HG03103 (cell line): ENCODE results near the gene NFATC1.

ENCODE experiments used
- ATAC-seq: cut with Tn5 transposase; IDR thresholded peaks from one replicate; pipeline ENCODE4 v1.9.1; 2021; ENCODE audit warnings: low read depth; ENCODE audit not compliant: unreplicated experiment

NFATC1 gene

DNA sequence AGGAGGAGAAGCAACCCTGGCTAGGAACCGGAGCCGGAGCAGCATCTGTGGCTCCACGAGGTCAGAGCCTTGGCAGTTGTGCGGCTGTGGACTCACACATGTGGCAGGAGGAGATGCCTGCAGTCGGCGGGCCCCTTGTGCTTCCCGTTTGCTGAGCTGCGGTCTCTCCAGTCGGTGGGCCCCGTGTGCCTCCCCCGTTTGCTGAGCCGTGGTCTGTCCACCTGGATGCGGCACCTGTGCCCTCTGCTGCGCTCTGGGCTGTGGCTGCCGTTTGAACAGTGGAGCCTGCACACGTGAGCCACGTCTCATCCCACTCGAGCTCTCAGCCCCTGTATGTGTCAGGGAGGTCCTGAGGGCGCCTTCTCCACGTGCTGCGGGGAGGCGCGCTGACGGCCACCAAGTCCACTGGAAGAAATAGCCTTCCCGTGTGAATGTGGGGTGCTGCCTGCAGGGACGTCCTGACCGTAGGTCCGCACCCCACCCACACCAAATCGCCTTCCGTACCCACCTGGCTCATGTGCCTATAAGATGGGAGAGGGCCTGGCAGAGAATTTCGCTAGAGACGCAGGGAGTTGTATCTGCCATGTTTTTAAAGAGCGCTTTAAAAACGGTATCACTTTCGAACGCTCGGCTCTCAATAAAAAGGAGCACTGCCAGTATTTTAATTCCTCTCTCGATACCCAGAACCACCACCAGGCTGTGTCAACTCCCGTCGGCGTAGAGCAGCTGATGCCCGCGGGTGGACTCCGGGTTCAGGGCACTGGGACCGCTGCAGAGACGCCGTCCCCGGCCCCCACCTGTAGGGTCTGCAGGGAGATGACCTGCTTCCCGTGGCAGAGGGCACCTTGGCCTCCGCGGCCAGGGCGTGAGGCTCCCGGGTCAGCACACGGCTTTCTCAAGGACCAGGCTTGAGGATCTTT lies 117.0 kb downstream of the NFATC1 start:
- ATAC-seq: no peak

DNA sequence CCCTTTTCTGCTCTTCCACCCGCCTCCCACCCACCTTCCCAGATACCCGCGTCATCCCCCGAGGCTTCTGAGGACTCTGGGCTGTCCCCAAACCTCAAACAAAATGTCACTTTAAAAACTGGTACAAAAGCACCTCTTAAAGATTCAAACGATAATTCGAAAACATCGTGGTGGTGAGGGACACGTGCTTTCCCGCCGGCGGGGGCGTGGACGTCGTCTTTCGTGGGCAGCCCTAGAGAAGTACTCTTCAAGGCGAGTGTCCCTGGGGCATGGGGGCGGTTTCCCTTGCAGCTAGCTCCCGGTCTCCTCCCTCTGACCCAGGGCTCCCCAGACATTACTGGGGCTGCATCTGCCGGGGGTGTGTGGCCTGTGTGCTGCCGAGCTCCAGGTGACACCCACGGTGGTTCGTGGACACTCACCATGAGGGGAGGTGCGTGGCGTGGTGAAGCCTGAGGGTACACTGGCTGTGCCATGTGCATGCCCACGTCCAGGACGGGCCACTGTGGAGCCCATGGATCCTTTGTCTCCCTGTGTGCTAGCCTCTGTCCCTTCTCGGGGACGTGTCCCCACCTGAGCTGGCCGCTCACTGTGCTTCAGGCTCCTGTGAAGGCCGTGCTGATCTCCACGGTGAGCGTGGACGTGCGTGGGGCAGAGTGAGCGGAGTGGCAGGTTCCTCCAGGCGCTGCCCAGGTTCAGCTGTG lies 117.8 kb downstream of the NFATC1 start:
- ATAC-seq: no peak

DNA sequence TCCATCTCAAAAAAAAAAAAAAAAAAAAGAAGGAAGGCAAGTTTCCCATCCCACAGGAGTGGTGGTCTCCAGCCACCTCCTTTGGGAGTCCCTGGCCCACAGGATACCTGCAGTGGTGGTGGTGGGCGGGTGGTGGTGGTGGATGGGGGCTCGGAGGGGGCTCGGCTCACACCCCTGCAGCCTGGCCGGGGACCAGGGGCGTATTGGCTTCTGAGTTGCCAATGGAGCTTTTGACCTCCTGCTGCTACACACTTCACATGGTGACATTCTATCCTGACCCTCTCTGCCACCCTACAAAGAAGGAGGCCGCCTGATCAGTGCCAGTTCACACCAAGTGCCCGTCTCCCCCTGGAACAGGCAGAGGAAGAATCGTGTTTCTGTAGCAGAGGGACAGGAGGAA lies 119.6 kb downstream of the NFATC1 start:
- no peak for ATAC-seq

DNA sequence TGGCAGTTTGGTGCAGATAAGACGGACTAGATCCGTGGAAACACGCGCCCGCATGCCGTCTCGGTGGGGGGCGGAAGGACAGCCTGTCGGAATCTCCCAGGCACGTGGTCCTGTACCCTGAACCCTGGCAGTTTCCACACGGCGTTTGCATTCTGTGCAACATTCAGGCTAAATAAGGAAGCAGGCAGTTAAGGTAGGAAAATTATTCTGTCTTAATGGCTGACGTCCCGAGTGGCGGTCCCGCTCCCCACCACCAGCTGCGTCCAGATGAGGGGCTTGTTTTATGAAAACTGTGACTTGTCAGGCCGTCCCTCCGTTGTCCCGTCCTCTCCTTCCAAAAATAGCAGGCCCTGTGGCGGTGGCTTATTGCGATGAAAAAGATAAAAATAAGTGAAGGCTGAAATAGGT lies 120.2 kb downstream of the NFATC1 start:
- ATAC-seq: no peak

DNA sequence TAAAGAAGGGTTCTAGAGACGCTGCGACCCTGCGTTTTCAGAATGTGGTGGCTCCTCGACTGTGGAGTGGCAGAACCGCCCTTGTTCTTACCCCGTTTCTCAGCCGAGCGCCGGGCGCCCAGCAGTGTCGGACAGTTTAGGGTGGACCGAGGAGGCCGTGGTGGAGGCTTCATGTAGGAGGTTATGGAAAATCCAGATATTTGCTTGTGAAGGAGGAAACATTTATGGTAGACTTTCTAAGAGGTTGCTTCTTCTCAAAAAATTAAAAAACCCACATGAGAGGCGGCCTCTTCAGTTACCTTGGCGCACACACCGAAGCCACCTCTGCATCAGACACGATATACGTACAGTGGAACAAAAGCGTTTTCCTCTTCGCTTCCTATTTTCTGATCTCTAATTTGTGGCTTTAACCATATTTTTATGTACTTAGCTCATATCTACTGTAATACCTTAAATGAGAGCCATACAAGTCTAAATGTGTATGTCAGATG lies 120.8 kb downstream of the NFATC1 start:
- no peak for ATAC-seq

DNA sequence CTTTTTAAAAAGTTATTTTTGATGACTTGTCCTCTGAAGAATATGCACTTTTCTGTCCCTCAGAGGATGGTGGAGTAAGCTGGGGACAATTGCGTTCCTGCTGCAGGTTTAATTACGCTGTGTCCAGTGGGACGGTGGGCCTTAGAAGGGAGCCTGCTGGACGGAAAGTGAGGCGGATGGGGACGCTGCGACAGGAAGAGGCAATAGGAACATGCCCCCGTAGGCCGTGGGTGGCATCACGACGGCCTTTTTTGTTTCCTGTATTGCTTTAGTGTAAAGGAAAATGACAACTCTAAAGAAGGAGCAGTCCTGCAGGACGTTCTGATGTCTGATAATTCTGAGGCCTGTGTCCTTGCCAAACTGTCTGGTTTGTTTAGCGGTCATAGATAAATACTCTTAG lies 121.6 kb downstream of the NFATC1 start:
- ATAC-seq: no peak

DNA sequence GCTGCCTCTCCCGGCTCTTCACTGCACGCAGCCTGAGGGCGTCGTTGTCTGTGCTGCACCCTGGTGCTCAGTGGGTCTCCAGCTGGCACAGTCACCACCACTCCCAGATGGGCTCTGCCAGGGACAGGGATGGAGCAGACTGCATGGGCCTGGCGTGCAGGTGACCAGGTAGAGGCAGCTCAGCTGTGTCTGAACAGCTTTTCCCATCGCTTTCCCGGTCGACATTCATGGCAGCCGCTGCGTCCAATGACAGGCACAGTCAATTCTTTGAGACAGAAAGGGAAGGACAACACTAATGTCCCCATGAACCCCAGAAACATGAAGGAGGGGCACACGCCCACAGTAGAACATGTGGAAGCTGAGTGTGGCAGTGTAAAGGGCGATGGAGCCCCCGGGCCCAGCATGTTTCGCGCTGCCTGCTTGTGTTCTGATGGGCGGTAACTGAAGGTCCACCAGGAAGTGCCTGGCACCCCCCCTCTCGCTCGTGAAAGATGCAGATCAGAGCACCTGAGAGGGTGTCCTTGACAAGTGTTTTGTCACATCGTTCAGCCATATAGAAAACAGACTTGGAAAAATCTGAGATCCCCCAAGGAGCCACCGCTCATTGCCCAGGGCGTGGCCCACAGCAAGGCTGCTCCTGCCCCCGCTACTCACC lies 122.4 kb downstream of the NFATC1 start:
- no peak for ATAC-seq

DNA sequence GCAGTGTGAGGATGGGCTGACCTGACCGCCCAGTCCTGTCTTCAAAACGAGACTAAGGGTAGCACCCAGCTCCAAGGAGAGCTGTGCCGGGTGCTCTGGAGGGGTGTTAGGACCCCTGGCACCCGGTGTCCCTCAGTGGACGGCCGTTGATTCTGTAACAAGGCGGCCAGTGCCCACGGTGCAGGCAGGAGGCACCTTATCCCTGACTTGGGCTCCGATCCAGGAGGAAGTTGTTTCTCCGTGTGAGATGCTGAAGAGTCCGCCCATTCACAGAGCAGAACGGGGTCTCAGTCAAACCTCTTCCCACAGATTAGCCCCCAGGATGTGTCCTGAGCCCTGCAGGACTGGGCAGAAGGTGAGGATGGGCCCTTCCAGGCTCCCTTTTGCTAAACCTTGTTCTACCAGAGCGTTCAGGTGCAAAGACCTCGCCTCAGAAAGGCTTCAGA lies 123.0 kb downstream of the NFATC1 start:
- ATAC-seq: no peak

DNA sequence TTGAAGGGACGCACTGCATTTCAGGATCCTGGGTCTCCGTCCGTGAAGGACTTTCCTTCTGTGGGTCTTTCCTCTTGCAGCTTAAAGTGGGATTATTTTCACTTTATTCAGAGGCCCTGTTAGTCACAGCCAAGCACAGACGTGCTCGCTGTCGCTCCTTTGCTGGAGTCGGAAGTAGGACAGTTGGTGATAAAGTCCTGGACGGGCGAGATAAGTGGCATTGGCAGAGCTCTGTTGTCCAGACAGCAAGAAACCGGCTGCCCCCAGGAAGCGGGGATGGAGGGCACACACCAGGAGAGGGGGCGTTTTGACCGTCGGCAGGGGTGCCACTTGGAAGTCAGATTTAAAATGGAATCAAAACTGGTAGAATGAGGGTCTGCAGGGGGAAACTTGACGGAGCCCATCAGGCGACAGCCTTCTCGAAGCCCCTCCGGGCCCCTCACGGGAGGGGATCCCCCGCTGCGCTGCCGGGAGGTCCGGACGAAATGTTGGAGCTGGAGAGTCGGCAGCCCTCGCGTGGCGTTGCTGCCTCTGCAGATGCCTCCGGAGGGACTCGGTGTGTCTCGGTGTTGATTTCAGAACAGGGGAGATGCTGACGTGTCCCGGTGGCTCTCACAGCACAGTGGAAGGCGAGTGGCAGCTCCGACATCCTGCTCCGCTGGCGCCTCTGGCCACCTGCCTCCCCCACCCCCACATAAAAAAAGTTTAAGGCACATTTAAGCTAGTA lies 124.2 kb downstream of the NFATC1 start:
- no peak for ATAC-seq

DNA sequence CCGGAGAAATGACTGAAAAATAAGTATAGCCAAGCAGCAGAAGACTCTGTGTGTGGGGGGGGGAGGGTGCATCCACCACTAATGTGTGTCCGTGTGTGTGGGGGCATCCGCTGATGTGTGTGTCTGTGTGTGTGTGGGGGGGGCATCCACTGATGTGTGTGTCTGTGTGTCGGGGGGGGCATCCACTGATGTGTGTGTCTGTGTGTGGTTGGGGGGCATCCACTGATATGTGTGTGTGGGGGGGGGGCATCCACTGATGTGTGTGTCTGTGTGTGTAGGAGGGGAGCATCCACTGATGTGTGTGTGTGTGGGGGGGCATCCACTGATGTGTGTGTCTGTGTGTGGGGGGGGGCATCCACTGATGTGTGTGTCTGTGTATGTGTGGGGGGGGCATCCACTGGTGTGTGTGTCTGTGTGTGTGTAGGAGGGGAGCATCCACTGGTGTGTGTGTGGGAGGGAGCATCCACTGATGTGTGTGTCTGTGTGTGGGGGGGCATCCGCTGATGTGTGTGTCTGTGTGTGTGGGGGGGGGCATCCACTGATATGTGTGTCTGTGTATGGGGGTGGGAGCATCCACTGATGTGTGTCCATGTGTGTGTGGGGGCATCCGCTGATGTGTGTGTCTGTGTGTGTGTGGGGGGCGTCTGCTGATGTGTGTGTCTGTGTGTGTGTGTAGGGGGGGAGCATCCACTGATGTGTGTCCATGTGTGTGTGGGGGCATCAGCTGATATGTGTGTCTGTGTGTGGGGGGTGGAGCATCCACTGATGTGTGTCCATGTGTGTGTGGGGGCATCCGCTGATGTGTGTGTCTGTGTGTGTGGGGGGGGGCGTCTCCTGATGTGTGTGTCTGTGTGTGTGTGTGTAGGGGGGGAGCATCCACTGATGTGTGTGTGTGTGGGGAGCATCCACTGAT lies 125.0 kb downstream of the NFATC1 start:
- ATAC-seq: no peak

DNA sequence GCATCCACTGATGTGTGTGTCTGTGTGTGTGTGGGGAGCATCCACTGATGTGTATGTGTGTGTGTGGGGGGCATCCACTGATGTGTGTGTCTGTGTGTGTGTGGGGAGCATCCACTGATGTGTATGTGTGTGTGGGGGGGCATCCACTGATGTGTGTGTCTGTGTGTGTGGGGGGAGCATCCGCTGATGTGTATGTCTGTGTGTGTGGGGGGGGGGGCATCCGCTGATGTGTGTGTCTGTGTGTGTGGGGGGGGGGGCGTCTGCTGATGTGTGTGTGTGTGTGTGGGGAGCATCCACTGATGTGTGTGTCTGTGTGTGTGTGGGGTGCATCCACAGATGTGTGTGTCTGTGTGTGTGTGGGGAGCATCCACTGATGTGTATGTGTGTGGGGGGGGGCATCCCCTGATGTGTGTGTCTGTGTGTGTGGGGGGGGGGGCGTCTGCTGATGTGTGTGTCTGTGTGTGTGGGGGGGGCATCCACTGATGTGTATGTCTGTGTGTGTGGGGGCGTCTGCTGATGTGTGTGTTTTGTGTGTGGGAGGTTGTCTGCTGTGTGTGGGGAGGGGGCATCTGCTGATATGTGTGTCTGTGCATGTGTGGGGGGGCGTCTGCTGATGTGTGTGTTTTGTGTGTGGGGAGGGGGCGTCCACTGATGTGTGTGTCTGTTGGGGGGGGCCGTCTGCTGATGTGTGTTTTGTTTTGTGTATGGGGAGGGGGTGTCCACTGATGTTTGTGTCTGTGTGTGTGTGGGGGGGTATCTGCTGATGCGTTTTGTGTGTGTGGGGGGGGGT lies 125.9 kb downstream of the NFATC1 start:
- no peak for ATAC-seq

DNA sequence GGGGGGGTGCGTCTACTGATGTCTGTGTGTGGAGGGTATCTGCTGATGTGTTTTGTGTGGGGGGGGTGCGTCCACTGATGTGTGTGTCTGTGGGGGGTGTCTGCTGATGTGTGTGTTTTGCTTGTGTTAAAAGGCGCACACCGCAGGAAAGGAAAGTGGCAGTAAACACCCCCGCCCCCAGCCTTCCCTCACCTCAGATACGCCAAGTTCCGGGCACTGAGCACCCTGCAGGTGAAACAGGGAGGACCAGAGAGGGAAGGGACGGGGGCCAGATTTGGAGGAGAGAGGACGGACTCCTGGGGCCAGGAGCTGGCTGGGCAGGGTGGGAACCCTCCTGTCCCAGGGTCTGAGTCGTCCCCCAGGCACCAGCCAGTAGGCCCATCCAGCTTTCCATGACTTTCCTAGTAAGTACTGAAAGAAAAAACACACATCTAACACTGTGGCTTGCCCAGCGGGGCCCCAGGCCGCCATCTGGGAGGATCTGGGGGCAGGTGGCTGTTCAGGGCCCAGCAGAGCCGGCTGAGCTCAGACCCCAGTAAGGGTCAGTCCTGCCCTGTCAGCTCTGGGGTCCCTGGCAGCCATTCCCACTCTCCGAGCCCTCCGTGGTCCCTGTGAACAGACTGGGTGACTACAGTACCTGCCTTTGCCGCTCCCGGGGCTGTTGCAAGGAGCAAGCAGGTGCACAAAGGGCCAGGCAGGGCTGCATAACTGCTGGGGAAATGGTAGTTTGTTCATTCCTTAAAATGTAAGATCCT lies 126.9 kb downstream of the NFATC1 start:
- no peak for ATAC-seq

DNA sequence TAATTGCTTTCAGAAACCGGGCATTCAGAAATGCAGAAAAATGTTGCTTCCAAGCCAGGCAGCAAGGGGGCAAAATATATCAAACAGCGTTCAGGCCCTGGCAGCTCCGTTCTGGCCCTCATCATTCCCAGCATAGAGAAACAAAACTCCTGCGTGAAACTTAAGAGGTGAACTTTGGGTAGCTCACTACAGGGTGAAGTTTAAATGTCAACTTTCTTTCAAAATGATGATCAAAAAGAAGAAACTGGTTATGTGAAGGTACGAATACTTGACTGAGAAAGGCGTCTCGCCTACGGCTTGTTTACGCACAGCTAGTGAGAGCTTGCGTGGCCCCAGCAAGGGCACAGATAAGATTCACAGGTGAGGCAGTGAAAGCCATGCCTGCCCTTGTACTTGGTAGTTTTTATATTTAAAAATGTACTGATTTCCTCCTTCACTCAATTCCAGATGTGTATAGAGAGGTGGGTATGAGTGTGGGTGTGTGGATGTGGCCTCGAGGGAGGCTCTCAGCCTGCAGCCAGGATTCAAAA lies 127.5 kb downstream of the NFATC1 start:
- ATAC-seq: peak; percentile 22

DNA sequence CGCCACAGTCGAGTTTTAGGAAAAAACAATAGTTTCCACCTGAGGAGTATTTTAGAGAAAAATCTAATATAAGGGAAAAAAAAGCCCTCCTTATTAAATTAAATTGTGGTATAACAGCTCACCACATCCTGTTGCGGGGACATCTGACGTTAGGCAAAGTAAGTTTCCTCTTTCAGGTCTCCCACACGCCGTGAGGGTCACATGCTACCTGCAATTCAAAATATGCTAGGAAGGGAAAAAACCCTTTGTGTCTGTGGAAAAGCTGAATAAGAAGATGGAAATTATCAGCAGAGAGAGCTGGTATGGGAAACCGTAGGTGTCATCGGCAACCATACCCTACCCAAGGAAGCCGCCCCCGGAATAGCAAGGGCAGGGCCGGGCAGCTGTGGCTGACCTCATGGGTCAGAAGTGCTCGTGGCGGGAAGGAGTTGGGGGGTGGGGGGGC lies 128.0 kb downstream of the NFATC1 start:
- peak; percentile 58 for ATAC-seq

DNA sequence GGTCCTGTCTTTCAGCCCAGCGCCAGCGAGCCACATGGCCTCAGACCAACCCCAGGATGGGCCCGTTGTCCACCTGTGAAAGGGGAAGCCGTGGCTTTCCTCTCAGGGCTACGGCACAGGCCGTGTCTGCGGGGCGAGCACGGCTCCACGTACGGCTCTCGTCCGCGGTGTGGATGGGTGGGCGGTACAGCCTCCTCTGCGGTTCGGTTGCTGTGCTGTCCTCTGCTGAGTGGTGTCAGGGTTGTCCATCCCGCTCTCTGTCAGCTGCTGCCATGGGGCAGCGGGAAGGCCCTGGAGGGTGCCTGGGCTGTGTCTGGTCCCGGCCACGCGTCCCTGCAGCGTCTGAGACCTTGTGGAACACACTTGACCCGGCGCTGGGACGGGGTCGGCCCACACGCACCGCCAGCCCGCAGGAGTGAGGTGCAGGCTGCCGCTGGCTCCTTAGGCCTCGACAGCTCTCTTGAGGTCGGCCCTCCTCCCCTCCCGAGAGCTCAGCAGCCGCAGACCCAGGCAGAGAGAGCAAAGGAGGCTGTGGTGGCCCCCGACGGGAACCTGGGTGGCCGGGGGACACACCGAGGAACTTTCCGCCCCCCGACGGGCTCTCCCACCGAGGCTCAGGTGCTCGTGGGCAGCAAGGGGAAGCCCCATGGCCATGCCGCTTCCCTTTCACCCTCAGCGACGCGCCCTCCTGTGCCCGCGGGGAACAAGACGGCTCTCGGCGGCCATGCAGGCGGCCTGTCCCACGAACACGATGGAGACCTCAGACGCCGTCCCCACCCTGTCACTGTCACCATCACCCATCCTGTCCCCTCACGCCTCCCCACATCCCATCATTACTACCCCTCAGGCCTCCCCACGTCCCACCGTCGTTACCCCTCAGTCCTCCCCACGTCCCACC lies 128.7 kb downstream of the NFATC1 start:
- peak; percentile 30 for ATAC-seq

DNA sequence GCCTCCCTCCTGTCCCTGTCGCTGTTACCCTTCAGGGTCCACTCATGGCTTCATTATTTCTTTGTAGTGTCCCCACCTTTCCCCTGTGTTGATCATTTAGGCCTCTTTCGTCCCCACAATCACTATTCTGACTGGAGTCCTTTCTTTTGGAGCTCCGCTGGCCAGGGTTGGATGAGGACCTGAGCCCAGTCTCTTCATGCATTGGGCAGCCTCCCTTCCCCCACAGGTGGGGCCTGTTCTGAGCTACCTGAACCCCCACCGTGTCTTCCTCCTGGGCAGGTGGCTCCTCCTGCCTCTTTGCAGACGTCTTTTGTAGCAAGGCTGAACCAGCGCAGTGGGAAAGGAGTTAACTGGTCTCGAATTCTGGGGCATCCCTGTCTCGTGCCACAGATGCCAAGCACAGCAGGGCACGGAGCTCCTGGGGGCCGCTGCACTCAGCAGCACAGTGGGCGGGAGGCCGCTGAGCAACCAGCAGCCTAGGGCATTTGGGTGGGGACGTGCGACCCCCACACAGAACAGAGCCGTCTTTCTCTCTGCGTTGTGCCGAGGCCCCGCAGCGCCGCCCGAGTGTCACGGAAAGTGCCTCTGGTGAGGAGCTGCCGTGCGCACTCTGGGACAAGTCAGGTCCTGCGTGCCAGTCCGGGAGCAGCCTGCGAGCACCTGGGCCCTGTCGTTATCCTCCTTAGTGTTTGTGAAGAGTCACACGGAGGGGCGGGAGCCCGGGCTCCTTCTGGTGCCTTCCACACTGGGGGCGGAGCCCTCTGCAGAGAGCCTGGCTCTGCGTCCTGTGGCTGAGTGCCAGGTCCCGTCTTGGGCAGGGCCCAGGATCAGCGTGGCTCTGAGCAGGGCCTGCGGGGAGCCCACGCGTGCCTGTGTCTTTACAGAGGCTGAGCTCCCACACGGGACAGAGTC lies 130.1 kb downstream of the NFATC1 start:
- no peak for ATAC-seq
